Cardiac septum (tissue), 1 donor: ENCODE measurements around the gene KRT4. TPM values are rescaled to one million over a fixed set of nuclear protein-coding genes. Genes with fewer than 3 reads are reported as not detected.
"Not testable (repeated sequence)": the region's sequence is repeated elsewhere in the genome, so short reads cannot be mapped to it uniquely, and the experiment has no call there.

Experiments used
- DNase-seq: peaks from one replicate; pipeline ENCODE4 v3.0.0-alpha.2; 2020; ENCODE audit warnings: low spot score
- intact Hi-C: fragments of 100-400 bp; cut with DNase I; formaldehyde crosslinking; loops from one replicate; pipeline ENCODE4 v1.14.0; 2022
- long read RNA-seq: library from polyadenylated mRNA; unstranded; transcript quantifications from one replicate; pipeline ENCODE4 v2.0.0, GENCODE V29; 2021
- total RNA-seq: library from RNA; stranded (reverse); fragmentation: NEBNext Ultra II Directional; extraction: Animal tissue kit (Norgen Biotek cat#: 25700); gene quantifications from one replicate; pipeline ENCODE4 v1.2.1, GENCODE V29; 2021
- donor health status: DM: no; HTN: no; CAD: no.

KRT4 gene
- total RNA-seq, result not detected
- long read RNA-seq, result 0 reads

DNA sequence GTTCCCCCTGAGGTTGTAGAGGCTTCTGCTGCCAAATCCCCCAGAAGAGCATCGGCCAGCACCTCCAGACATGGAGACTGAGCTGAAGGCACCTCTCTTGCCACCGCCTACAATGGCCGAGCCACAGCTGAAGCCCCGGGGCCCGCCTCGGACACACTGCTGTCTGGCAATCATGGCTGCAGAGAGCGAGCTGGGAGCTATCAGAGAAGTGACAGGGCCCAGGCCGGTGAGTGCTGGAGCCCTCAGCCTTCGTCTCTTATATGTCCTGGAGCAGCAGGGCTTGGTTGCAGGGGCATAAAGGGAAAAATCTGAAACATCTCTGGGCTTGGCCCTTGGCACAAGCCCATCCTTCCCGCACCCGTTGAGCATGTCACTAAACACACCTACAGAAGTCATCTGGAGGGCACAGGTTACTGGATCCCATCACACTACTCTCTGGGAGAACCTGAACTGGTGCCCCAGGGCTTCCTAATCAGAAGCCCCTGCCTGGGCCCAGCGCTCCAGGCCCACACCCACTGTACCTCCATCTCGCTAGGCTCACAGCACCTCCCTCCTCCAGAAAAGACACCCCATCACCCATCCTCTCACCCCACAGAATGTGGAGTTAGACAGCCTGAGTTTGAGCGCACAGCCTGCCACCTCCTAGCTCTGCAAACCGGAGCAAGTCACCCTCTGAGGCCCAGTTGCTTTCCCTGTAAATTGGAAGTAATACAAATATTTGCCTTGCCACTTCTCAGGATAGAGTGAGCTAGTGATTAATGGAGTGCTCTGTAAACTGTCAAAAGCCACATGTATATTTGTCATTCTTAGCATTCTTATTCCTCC lies at the start of gene KRT4:
Gene KRT4 (minus strand): TSS at position 232 of the 825 bp plus-strand sequence. CDS start 58 bp downstream, at position 174.
- intact Hi-C loops, result no loop called here
- no peak for DNase-seq

DNA sequence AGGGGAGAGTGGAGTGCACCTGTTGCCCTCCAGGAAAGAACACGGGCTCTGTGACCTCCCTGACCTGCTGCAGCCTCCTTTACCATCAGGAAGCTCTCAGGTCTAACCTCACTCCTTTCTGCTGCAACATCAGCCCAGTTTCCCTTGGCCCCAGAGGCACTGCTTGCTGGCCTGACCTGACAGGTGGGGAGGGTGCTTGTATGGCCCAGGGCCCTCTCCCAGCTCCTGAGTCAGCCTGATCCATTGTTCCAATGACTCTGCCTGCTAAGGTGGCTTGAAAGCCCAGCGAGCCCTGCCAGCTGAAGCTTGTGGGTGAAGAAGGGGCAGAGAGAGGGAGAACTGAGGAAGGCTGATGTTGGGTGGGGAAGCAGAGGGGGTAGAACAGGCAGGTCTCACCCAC lies 48.1 kb upstream of the KRT4 start:
- intact Hi-C loops, result no loop called here
- no peak for DNase-seq

DNA sequence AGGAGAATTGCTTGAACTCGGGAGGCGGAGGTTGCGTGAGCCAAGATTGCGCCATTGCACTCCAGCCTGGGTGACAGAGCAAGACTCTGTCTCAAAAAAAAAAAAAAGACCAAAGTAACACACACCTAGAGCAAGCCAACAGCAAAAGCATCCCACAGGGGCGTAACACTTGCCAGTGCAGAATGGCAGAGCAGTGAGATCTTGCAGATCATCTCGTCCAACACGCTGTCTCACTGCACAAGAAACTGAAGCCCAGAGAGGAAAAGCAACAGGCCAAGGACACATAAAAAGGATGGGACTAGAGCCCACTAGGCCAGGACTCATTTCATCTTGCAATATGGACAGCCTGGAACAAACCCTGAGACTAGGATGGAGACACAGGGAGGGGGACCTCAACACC lies 47.6 kb upstream of the KRT4 start:
- no peak for DNase-seq
- intact Hi-C loops, result no loop called here

DNA sequence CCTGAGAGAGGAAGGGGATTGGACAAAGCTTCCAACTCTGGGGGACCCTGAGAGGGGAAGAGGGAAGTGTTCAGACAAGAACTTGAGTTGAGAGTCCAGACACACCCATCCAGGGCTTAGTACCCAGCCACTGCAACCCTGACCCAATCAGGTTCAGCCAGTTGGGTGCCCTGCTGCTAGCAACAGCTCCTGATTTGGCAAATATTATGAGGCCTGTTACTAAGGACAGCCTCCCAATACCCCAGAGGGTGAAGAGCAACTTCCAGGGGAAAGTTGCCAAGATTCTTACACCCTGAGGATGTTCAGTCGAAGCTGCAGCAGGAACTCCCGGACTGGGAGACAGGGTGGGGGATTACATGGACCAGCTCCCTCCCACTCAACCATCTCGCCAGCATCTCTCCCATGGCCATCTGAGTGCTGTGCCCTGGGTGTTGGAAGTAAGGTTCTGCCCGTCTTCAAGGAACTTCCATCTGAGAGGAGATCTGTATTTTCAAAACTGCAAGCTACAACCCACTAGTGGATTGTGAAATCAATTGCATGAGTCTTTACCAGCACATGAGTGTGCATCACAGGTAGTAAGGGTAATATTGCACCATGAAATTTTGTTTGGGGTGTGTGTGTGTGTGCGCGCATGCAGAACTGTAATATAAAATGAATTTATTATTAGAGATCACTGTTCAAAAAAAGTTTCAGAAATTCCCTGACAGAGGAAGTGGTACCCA lies 46.3 kb upstream of the KRT4 start:
- DNase-seq, result no peak
- intact Hi-C loops, result no loop called here

DNA sequence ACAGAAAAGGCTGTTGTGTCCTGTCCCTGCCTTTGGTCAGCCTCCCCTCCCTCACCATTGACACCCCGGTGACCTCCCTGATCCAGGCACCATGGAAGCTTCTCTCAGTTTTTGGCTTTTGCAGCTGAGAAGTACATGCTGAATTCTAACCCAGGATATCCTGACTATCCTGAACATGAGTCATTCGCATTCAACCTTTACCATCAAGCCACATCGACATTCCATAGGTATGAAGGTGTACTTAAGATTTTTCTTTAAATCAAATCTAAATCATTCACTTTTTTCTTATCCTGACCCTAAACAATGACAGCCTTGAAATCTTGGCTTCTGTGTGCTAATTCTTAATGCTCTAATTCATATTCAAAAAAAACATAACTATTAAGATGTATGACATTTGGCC lies 43.6 kb upstream of the KRT4 start:
- intact Hi-C loops, result no loop called here

DNA sequence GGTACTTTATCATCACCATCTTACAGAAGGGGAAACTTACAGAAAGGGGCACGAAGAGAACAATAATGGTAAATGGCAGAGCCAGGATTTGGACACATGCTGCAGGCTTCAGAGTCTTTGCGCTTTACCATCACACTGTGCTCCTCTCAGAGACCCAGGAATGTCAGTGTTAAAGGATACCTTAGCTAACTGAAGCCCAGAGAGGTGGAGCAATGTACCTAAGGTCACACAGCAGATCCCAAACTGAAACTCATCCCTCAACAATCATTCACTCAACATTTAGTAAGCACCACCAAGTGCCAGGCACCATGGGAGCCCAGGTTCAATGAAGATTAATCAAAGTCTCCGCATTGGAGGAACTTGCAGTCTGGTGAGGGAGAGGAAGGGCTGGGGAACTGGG lies 42.9 kb upstream of the KRT4 start:
- DNase-seq, result no peak
- intact Hi-C loops, result no loop called here

More for the DNA sequence above, 43.6 kb upstream of the KRT4 start:
- no peak for DNase-seq

DNA sequence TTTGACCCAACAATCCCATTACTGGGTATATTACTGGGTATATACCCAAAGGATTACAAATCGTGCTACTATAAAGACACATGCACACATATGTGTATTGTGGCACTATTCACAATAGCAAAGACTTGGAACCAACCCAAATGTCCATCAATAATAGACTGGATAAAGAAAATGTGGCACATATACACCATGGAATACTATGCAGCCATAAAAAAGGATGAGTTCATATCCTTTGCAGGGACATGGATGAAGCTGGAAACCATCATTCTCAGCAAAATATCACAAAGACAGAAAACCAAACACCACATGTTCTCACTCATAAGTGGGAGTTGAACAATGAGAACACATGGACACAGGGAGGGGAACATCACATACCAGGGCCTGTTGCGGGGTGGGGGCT lies 42.2 kb upstream of the KRT4 start:
- DNase-seq, intact Hi-C loops: not testable (repeated sequence)

DNA sequence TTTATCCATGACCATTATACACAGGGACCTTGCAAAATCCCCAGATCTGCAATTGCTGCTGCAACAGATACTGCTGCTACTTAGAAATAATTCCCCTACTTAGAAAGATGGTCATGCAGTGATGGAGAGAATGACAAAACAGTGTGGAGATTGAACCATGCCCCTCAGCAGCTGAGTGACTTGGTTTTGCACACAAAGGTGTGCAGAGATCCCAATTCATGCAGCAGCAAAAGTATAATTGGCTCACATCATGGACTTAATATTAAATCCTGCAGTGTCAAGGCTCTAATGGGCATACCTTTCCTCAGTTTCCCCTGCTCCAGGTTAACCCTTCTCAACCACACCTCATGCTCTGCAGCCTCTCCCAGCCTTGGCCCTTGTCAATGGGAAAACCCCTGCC lies 37.9 kb upstream of the KRT4 start:
- intact Hi-C loops, result no loop called here
- no peak for DNase-seq

DNA sequence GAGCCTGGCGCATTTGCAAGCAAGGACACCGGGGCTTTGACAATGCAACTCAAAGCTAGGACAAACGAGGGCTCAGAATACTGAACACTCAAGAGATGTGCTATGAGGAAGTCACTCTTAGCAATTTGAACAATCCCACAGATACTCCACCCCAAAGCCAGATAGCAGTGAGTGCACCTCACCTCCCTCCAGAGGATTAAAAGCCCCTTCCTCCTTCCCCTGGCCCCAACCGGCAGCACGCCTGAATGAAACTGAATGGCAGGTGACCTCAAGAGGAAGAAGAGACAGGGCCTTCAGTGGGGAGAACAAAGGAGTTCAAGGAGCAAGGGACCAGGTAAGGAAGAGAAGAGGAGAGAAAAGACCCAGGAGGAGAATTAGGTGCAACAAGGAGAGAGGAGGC lies 36.8 kb upstream of the KRT4 start:
- intact Hi-C loops, result no loop called here
- no peak for DNase-seq

DNA sequence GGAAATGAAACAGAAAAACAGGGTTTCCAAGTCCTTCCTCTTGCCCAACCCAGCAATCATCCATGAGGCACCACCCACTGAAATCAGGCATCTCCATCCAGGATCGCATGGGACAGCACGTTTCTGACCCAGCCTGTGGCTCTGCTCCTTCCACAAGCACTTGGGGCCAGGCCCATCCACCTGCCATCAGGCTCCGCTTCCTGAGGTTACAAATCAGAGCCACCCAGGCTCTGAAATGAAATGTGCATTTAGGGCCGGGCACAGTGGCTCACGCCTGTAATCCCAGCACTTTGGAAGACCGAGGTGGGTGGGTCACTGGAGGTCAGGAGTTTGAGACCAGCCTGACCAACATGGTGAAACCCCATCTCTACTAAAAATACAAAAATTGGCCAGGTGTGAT lies 35.6 kb upstream of the KRT4 start:
- no peak for DNase-seq

DNA sequence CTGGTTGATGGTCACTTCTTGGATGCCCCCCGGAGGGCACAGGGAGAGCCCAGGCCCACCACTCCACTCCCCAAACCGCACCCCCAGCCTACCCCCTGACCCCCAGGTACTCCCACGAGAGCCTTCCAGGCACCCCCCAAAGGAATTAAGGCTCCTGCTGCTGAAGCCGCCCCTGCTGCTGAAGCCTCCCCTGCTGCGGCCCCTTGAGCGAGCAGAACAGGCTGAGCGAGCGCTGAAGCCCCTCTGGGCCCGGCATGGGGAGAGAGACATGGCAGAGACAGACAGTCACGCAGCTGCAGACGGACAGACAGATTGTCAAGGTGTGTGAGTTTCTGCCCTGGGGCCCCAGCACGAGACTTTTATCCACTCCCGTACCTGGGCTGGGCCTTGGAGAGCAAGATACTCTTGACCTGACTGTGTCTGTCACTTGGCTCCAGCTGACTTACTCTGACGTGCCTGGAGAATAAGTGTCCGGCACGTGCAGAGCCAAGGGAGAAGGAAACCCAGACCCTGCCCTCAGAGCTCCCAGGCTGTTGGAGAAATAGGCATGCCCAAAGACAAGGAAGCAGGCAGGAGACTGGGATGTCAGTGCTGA lies 34.8 kb upstream of the KRT4 start, which contains the start of gene KRT78:
Gene KRT78 (minus strand): TSS at position 334 of the 595 bp plus-strand sequence. CDS start 64 bp downstream, at position 270.
- DNase-seq, result no peak
- intact Hi-C loops, result no loop called here

More for the DNA sequence above, 35.6 kb upstream of the KRT4 start:
- intact Hi-C loops, result no loop called here

DNA sequence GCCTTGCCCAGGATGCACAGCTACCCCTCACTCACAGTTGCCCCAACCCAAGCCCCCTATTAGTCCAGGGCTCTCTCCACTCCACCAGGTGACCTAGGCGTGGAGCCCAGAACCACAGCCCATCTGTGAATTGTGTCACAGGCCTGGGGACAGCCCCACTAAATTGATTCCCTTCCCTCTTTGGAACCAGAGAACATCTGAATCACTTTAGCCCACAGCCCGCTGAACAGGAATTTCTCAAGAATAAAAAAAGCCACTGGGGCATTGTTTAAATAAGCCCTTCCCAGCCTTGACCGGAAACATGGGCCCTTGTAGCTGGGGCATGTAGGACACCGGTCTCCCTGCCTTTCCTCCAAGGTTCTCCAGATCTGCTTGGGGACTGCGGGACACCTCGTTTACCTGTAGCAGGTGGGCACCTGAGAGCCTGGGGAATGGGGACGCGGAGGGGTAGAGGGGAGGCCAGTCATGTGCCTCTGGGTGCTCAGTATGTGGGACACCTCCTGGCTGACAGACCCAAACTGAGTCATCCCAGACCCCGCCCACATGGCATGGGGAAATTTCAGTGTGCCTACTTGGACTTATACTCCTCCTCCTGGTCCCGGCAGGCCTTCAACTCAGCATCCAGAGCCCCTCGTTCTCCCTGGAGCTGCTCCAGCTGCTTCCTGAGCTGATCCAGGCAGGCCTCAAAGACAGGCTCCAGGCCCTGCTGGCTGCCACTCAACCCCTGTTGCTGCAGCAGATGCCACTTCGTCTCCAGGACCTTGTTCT lies 33.6 kb upstream of the KRT4 start:
- intact Hi-C loops, result no loop called here
- DNase-seq, result no peak

DNA sequence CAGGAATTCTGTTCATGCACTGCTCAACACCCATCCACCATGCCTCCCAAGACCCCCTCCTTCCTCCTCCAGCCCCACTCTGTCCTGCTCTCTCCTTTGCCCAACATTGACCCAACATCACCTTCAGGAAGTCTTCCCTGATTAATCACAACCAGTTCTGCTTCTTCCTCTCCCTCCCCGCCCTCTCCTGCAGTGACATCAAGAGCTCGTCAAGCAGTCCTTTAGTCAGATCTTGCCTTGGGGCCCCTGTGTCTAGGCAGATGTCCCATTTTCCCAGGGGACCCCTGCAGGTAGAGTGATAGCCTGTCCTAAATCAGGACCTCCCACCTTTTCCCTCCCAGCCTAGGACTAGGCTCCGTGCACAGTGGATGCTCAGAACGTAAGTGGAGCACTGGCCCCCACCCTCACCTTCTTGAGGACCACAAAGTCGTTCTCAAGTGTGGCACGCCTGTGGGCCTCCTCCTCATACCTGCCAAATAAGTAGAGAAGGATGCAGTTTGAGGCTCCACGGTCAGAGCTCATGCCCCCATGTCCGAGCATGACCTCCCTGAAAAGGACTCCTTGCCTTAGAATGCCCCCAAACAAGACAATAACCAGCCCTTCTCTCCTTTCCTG lies 32.5 kb upstream of the KRT4 start:
- DNase-seq, result no peak
- intact Hi-C loops, result no loop called here

DNA sequence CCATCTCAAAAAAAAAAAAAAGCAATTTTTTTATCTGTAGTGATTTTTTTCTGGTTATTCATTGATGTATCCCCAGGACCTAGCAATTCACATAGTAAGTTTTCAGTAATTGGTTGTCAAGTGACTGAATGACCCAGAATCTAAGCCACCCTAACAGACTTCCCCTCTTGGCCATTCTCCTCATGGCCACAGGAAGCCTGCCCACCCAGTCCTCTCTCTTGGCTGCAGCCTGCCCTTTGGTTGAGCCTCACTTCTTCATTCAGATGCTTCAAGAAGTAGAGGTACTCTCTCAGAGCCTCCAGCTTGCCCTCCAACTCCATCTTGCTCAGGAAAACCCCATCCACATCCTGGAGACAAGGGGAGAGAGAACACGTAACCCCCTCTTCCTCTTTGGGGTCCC lies 32.0 kb upstream of the KRT4 start:
- no peak for DNase-seq

DNA sequence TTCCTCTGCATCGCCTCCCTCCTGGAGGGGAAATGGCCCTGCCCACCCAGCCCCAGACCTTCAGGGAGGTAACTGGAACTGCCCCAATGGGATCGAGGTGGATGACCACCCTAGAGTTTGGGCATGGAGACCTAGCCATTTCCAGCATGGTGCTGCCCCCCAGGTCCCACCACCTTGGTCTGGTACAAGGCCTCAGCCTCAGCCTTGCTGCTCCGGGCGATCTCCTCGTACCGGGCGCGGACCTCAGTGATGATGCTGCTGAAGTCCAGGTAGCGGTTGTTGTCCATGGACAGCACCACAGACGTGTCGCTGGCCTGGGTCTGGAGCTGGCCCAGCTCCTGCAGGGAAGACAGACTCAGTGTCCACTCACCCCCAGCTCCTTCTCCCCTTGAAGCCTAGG lies 30.5 kb upstream of the KRT4 start:
- intact Hi-C loops, result no loop called here
- no peak for DNase-seq

More for the DNA sequence above, 32.0 kb upstream of the KRT4 start:
- intact Hi-C loops, result no loop called here

DNA sequence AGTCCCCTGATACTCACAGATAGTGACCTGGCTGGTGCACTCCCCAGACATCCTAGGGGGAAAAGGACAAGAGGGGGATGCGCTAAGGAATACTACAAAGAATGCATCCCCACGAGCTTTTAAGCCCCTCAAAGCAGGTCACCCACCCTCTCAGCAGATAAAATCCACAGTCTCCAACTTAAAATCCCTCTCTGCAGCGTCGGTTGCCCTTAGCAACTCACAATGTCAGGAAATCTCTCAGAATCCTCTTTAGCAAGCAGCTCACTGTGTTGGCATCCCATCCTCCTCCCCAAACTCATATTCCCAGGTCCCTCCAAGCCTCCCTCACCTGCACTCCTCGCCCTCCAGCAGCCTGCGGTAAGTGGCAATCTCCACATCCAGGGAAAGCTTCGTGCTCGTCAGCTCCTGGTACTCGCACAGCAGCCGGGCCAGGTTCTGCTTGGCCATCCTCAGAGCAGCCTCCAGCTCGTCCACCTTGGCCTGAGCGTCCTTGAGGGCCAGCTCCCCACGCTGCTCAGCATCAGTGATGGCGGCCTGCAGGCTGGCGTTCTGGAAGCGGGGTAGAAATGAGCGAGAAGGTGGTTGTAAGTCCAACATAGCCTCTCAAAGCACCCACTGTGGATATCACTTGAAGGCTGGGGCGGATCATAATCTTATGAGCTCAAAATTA lies 25.7 kb upstream of the KRT4 start:
- DNase-seq, result no peak
- intact Hi-C loops, result no loop called here

DNA sequence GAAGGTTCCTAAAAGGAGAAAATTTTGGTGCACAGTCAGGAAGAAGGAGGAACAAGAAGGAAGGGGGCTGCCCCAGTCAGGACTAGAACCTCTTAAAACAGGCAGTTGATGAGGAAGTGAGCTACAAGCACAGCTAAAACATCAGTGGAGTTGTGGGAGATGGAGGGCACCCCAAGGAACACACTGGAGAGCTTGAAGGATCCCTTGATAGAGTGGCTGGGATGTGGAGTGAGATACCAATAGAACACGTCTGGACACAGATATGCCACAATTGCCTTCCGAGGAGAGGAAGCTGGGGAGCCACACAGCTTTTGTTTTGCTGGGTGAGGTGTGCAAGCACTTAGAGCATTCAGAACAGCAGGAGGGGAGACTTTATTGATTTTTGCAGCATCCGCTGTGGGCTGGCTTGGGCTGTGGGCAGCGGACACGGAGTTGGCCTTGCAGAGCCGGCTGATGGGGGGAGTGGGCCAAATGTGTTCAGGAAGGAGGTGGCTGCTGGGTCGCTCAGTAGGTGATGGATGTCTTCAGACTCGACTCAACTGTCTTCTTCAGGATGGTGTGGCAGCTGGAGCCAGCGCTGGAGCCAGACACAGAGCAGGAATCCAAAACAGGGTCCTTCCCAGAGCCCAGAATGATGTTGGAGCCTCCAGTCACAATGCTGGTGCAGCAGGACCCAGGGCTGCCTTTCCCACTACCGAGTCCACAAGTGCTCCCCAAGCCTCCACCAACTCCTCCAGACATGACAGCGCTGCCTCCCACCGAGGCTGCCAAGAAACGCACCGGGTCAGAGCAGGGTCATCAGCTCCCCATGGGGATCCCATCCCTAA lies 24.9 kb upstream of the KRT4 start:
- intact Hi-C loops, result no loop called here
- DNase-seq, result no peak
